ENCODE measurements around the gene RAI1. TPM values are rescaled to one million over a fixed set of nuclear protein-coding genes. Genes with fewer than 3 reads are reported as not detected.
A peak's percentile ranks its signal among the peaks of the same experiment; 100 is the strongest.

RAI1 gene
- total and polyA plus RNA-seq, 7 donors = 1.8 to 31.9 (median 9.3) TPM

DNA sequence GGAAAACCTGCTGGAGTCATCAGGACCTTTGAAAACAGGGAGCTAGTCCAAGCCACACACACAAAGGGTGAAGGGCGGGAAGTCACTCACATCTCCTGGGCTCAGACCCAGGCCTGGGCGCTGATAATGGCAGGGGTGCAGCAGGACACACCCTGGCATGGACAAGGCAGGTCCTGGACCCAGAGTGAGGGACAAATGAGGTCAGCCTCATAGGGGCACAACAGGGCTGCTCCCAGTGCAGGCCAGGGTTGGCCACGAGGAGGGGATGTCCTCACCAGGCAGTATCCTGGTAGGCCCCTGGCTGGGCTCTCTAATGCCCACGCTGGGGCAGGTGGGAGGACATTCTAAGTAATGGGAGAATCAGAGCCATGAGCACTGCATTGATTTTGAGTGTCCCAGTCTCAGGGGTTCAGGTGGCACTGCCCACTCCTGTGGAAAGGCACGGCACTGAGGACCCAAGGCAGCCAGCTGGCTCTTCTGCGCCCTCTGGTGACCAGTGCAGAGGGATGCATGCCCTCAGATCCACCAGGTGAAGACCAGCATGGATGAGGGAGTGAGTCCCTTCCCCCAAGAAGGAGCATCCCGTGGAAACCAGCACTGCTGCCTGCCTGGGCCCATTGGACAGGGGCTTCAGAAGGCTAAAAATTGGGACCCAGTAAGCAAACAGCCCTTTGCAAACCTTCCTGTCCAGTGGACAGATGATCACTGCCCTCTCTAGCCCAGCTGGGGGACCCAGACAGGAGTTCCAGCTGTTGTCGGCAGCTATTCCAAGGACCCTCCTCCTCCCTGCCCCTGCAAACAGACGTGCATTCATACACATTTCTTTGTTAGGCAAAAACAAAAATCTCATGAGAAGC is 178.9 kb downstream of the RAI1 start:
- TF ChIP-seq, protein P1, sequence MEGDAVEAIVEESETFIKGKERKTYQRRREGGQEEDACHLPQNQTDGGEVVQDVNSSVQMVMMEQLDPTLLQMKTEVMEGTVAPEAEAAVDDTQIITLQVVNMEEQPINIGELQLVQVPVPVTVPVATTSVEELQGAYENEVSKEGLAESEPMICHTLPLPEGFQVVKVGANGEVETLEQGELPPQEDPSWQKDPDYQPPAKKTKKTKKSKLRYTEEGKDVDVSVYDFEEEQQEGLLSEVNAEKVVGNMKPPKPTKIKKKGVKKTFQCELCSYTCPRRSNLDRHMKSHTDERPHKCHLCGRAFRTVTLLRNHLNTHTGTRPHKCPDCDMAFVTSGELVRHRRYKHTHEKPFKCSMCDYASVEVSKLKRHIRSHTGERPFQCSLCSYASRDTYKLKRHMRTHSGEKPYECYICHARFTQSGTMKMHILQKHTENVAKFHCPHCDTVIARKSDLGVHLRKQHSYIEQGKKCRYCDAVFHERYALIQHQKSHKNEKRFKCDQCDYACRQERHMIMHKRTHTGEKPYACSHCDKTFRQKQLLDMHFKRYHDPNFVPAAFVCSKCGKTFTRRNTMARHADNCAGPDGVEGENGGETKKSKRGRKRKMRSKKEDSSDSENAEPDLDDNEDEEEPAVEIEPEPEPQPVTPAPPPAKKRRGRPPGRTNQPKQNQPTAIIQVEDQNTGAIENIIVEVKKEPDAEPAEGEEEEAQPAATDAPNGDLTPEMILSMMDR (IDR thresholded peaks at IDR 0.05) = peak; percentile 91 to 98 (median 96)
- no peak for TF ChIP-seq POLR2A (IDR thresholded peaks at IDR 0.05)
- peak in 1 of 4 donors; percentile 14 for TF ChIP-seq POLR2AphosphoS5 (IDR thresholded peaks at IDR 0.05)
- no peaks in the 10 kb centered on the region for H3K9me3 ChIP-seq
- peaks cover 0 to 19% (median 0%) of the 10 kb centered on the region in 4 donors for H3K36me3 ChIP-seq
- H3K4me3 ChIP-seq = no peak overlapping the region
- peak; percentile 82 for DNase-seq
- peaks cover 0 to 20% (median 8%) of the 10 kb centered on the region in 4 donors for H3K4me1 ChIP-seq
- WGBS, 2 donors = 40 to 45% methylated on average over 9 of the region's 9 CpGs
- intact Hi-C loops (cut with DNase I) = loop anchor here (1.0 to 2.0 kb wide), 2 partner anchors 48 to 179 kb away; partner anchors contain the start of gene RAI1
- peak overlapping the region in 2 of 4 donors; percentile 3 to 7 for H3K27ac ChIP-seq
- H3K27me3 ChIP-seq = no peaks in the 10 kb centered on the region

DNA sequence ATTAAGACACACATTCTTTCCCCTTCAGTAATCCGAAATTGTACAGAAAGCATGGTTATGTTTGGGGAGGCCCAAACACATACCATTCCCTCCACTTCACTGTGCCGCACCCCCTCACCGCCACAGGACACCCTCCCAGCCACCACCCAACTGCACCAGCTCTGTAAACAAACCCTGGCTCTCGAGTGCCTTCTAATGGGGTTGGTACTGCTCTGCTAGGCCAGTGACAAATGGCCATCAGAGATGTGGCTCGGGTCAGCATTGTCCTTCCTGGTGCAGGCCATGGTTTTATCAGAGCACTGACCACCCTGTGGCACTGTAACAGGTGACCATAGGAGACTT is 179.5 kb downstream of the RAI1 start:
- H3K36me3 ChIP-seq = peaks cover 0 to 20% (median 0%) of the 10 kb centered on the region in 4 donors
- H3K27me3 ChIP-seq = no peaks in the 10 kb centered on the region
- no peak overlapping the region for H3K27ac ChIP-seq
- H3K4me1 ChIP-seq = peaks cover 0 to 14% (median 6%) of the 10 kb centered on the region in 4 donors
- TF ChIP-seq EP300 (IDR thresholded peaks at IDR 0.05) (no peak), POLR2AphosphoS5 (IDR thresholded peaks at IDR 0.05) (no peak), POLR2A (IDR thresholded peaks at IDR 0.05) (no peak)
- TF ChIP-seq, protein P1 (IDR thresholded peaks at IDR 0.05) = no peak
- intact Hi-C loops (cut with DNase I) = loop anchor here (1.0 to 2.0 kb wide), 2 partner anchors 48 to 180 kb away; partner anchors contain the start of gene RAI1
- 62 to 73% methylated on average over 5 of the region's 5 CpGs for WGBS, 2 donors
- no peak for DNase-seq
- H3K9me3 ChIP-seq = no peaks in the 10 kb centered on the region
- no peak overlapping the region for H3K4me3 ChIP-seq

Small RNA genes within 50 kb of the gene (small RNA-seq; reads per million reads assigned to genes)
- gene MIR33B = 0 to 0.12 (median 0) reads per million in 3 donors
- gene MIR6777 = 0 to 1.2 (median 0.12) reads per million in 3 donors
- gene RF02177 = 0 reads per million in 3 donors
- 0 reads per million in 3 donors for gene RF02178

Other genes with a start within 250 kb of the RAI1 start
- gene MED9, start 204.5 kb upstream of the RAI1 start, total RNA-seq = 10 to 100 TPM in 3 of 4 donors, 1 to 10 TPM in 1; 9.7 to 15.3 (median 13.7) TPM
- 10 to 100 TPM; 16.8 to 17.9 (median 17.3) TPM for gene MED9, start 204.5 kb upstream of the RAI1 start, polyA plus RNA-seq
- 10 to 100 TPM in 3 of 4 donors, 1 to 10 TPM in 1; 5.8 to 12.8 (median 12.1) TPM for gene RASD1, start 185.1 kb upstream of the RAI1 start, total RNA-seq
- 10 to 100 TPM in 2 of 3 donors, 1 to 10 TPM in 1; 10.0 to 40.8 (median 26.4) TPM for gene RASD1, start 185.1 kb upstream of the RAI1 start, polyA plus RNA-seq
- gene PEMT, start 89.8 kb upstream of the RAI1 start, total RNA-seq = 10 to 100 TPM in 3 of 4 donors, 1 to 10 TPM in 1; 8.6 to 21.9 (median 16.6) TPM
- 10 to 100 TPM in 2 of 3 donors, 1 to 10 TPM in 1; 5.3 to 14.4 (median 13.3) TPM for gene PEMT, start 89.8 kb upstream of the RAI1 start, polyA plus RNA-seq
- 10 to 100 TPM; 26.0 to 53.5 (median 43.5) TPM for gene SREBF1, start 155.5 kb downstream of the RAI1 start, total RNA-seq
- 100 to 1,000 TPM in 1 of 3 donors, 10 to 100 TPM in 2; 10.2 to 172 (median 14.3) TPM for gene SREBF1, start 155.5 kb downstream of the RAI1 start, polyA plus RNA-seq

Measured in sigmoid colon (tissue), 7 donors.